HG03039 (cell line): ENCODE measurements around the gene LPCAT2.

Source experiments
- ATAC-seq: cut with Tn5 transposase; IDR thresholded peaks from one replicate; pipeline ENCODE4 v1.9.1; 2021; ENCODE audit warnings: mild to moderate bottlenecking, moderate library complexity; ENCODE audit not compliant: unreplicated experiment

Gene LPCAT2

DNA sequence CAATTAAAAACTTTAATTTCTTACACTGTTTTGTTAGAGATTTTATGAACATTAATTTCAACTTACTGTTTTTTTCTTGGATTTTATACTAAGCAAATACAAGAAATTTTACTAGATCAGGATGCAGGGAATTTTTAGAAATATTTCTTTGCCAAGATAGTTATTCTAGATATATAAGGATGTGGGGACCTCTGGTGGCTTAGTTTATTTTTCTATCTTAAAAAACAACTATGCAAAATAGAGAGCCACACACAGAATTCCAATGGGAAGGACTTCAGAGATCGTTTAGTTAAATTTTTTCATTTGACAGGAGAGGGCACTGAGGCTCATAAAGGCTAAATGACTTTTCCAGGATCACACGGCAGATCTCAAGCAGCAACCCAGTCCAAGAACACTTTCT lies 34.6 kb downstream of the LPCAT2 start:
- ATAC-seq, result no peak

DNA sequence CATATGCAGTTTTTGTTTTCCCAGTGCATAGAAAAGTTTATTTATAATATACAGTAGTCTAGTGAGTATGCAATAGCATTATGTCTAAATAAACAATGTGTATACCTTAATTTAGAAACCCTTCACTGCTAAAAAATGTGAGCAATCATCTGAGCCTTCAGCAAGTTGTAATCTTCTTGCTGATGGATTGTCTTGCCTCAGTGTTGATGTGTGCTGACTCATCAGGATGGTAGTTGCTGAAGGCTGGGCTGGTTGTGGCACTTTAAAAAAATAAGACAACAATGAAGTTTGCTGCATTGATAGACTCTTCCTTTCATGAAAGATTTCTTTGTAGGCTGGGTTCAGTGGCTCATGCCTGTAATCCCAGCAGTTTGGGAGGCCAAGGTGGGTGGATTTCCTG lies 43.7 kb downstream of the LPCAT2 start:
- ATAC-seq, result no peak

DNA sequence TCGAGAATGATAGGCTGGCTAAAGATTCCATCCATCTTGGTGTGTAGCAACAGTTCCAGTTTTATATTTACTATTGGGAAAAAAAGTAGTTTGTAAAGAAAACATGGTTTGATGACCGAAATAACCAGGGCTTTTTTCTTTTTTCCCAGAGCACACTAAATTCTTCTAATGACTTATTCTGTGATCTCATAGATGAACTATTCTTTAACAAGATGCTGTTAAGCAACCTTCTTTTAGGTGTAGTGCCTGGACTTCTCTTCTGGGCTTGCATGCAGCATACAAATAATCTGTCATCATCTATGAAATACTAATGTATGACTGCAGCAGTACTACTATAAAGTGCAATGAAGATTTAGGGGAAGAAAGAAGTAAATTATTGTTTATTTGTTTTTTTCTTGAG lies 46.6 kb downstream of the LPCAT2 start:
- no peak for ATAC-seq

DNA sequence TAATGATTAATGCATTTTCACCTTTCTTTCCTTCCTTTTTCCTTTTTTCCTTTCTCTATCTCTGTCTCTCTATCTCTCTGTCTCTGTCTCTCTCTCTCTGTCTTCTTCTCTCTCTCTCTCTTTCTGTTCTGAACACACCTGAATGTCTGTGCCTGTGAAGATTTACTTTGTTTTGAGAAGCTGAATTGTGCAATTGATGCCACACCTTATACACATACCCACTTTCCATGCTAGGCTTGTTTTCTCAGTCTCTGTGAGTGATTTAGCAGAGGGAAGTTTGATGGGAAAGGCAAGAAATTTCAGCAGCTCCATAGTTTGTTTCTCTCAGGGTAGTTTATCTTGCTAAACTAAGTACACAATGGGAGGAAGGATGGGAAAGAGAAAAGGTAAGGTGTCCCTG lies 48.3 kb downstream of the LPCAT2 start:
- ATAC-seq, result no peak

DNA sequence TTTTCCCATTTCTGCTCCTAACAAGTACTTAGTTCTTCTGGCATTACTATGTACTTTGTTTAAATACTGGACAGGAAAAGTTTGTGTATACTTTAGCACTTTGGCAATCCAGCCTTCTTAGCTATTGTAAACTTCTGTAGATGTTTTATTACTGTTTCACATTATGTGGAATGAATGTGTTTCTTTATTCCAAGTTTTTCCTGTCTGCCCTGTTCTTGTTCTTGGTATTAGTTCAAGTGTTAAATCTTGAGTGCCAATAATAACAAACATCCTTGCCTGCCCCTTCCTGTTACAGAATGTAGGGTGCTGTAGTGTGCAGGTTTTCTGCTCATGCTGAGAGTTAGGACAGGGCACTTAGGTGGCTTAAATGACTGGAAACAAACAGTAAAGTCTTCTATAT lies 50.4 kb downstream of the LPCAT2 start:
- no peak for ATAC-seq

DNA sequence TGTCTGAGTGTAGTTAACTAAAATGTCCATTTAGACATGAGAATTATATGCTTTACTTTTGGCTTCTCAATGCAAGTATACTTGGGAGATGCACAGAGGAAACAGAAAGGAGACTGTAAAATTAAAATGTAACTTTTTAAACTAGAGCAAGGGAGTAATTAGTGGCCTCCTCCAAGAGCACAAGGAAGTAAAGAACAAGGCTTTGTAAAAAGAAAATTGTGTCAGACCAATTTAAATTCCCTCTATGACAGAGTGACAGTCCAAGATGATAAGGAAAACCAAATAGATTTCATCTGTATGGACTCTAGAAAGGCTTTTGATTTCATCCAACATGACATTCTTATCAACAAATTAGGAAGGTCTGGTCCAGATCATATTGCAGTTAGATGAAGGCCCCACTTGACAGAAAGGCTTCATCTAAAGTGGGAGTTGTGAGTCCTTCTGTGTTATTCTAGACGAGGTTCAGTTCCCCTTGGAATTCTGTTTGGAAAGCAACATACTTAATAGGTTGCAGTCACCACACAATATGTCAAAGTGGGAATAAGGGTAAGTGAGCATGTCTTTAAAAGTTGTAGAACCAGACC lies 51.2 kb downstream of the LPCAT2 start:
- ATAC-seq, result no peak

DNA sequence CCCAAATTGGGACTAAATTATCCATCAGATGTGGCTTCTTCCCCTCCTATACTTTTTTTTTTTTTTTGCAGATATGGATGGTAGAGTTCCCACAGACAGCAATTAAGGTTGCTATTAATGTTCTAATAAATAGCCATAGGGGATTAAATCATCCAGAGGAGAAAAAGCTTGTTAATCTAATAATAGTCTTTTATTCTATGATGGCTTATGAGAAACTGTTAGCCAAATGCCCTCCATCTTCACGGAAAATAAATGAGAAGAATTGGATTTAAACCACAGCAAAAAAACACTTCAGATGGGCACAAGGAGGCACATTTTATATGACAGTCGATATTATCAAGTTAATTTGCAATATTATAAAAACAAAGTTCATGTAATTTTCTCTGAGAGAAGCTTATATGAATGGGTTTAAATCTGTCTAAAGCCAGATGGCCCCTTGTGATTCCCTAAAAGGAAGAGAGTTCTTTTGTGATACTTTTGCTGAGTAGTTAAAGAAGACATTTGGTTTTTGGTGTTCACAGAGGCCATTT lies 52.5 kb downstream of the LPCAT2 start:
- no peak for ATAC-seq

DNA sequence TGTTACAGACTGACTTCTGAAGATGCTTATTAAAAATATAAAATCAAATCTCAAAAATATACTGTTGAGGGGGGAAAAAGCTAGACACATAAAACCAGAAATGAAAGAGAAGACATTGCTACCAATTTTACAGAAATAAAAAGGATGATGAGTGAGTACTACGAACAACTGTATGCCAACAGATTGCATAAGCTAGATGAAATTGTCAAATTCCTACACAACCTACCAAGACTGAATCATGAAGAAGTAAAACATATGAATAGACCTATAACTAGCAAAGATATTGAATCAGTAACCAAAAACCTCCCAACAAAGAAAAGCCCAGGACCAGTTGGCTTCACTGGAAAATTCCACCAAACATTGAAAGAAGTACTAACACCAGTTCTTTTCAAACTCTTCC lies 54.1 kb downstream of the LPCAT2 start:
- no peak for ATAC-seq

DNA sequence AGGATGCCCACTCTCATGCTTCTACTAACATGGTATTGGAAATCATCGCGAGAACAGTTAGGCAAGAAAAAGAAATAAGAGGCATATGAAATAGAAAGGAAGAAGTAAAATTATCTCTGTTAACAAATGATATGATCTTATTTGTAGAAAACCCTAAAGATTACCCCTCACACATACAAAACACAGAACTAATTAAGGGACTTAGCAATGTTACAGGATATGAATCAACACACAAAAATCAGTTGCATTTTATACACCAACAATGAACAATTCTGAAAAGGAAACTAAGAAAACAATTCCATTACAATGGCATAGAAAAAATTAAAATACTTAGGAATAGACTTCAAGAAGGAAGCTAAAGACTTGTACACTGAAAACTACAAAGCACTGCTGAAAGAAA lies 54.9 kb downstream of the LPCAT2 start:
- no peak for ATAC-seq

DNA sequence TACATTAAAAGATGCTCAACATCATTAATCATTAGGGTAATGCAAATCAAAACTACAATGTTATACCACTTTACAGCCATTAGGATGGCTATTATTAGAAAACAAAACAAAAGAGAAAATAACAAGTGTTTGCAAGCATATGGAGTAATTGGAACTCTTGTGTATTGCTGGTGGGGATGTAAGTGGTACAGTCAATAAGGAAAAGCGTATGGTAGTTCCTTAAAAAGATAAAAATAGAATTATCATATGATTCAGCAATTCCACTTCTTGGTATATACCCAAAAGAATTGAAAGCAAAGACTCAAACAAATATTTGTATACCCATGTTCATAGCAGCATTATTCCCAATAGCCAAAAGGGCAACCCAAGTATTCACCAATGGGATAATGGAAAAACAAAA lies 56.2 kb downstream of the LPCAT2 start:
- ATAC-seq, result no peak

DNA sequence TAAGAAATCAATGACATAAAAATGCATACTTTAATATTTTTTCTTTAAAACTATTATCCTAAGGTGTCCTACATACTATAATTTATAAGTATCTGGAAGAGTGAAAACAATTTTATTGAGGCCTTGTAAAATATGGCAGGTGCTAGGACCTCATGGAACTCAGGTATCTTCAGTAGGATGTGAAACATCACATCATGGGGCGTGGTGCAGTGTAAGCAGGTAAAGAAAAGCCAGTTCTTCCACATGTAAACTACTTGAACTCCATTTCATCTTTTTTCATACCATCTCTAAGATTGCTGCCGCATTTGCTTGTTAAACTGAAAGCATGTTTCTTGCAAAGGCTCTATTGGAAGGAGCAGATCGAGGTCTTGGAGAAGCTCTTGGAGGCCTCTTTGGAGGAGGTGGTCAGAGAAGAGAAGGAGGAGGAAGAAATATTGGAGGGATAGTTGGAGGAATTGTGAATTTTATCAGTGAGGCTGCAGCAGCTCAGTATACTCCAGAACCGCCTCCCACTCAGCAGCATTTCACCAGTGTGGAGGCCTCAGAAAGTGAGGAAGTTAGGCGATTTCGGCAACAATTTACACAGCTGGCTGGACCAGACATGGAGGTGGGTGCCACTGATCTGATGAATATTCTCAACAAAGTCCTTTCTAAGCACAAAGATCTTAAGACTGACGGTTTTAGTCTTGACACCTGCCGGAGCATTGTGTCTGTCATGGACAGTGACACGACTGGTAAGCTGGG lies 57.7 kb downstream of the LPCAT2 start, which contains the start of gene CAPNS2:
TSS of gene CAPNS2 (plus strand) at position 253 of the 744 bp plus-strand sequence. CDS start at position 326, 73 bp downstream.
- ATAC-seq, result no peak

DNA sequence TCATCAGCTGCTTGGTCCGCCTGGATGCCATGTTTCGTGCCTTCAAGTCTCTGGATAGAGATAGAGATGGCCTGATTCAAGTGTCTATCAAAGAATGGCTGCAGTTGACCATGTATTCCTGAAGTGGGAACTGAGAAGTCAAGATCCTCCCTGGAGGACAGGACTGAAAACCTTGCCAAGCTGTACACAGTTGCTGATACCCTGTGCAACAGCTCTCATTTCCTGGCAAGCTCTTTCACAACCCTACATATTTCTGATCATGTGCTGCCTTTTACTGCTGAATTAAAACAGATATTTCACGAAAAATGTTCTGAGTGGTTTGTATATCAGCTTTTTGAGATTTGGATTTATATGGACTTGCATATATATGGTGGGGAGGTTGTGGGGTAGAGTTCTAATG lies 58.5 kb downstream of the LPCAT2 start:
- ATAC-seq, result no peak

DNA sequence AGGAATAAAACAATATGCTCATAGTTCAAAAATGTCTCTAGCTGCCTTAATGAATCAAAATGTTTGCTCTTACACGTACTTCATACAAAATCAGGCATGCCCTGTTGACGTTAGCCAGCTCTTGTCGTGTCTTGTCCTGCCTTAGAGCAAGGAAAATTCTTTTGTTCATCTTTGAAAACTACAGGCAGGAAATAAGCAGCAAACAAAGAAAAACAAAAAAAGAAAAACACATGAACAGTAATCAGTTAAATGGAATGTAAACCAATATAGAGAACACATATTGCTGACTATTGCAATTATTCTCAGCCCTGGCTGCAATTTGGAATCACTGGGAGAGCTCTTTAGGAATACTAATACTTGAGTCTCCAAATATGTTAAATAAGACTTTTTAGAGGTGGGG lies 59.3 kb downstream of the LPCAT2 start:
- ATAC-seq, result no peak

DNA sequence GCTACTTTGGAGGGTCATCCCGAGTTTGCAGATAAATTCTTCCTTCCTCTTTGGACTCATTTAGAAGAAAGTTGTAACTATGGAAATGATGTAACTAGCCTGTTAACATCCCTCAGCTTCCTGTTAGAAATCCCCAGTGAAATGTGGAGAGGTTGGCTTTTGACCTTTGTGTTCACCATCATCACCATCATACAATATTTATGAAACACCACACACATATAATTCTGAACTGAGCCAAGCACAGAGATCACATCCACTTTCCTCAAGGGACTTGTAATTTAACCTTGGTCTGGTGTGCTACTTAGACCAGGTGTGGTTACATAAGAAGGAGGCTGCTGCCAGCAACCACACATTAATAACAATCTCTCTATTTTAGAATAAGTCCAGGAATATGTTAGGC lies 60.2 kb downstream of the LPCAT2 start:
- no peak for ATAC-seq

DNA sequence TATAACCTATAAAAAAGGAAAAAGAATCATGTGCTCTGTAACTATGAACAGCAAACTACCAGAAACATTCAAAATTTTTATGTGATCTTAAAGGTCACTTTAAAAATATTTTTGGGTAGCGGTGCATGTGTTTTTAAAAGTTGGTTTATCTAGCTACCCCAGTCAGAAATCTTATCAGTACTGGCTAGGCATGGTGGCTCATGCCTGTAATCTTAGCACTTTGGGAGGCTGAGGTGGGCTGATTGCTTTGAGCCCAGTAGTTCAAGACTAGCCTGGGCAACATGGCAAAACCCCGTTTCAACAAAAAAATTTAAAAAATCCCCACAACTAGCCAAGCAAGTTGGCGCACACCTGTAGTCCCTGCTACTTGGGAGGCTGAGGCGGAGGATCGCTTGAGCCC lies 61.3 kb downstream of the LPCAT2 start:
- no peak for ATAC-seq

DNA sequence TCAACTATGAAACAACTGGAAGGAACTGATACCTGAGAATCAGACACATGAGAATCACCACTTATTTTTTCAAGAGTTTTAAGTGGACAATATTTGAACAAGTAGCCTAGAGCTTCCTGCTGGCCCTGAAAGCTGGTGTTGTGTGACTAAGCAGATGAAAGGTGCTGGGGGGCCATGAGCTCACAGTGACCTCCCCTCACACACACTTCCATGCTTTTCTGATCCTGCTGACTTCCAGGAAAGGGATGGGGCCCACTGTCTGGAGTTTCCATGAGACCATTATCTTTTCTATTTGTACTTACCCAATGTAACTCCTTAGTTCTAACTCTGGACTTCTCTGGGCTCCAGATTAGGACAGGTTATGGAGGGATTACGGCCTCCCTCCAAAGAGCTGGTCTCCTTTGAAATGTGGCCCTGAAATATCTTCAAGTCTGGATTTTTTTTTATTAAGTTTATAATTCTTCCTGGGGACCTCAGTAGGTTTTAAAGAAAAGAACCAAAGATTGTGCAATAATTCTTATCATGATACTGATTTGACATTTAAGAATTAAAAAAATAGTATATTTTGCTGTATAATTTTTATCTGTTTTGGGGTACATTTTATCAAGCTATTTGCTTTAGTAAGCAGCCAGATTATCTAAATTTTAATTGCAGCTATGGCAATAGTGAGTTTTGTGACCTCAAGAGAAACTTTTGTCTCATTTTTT lies 62.5 kb downstream of the LPCAT2 start:
- ATAC-seq, result no peak

DNA sequence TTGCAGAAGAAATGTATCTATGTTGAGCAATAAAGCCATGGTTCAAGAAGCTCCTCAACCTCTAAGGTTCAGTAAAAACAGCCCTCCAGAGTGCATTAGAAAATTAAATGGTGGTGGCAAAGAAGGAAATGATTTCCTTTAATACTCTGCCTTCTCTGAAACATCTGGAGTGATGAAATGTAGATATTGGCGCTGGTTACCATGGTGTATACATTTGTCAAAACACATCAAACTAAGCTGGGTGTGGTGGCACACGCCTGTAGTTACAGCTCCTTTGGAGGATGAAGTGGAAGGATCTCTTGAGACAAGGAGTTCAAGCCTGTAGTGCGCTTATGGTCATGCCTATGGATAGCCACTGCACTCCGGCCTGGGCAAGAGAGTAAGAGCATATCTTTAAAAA lies 63.6 kb downstream of the LPCAT2 start:
- ATAC-seq, result no peak

DNA sequence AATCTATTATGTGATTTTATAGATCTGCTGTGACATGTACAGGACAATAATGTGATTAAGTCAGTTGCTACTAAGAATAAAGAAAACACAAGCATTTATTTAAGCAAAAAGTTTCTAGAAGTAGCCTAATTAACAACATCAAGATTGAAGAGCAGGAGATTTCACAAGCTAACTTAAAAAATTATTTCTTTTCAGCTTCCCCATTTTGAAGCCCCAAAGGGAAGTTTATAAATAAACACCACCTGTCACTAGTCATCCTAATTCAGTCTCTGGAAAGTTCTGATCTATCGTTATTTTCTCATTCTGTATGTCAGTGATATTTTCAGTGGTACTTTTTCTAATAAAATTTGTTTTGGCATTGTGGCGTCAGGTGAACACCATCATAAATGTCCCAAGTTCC lies 65.9 kb downstream of the LPCAT2 start:
- no peak for ATAC-seq

DNA sequence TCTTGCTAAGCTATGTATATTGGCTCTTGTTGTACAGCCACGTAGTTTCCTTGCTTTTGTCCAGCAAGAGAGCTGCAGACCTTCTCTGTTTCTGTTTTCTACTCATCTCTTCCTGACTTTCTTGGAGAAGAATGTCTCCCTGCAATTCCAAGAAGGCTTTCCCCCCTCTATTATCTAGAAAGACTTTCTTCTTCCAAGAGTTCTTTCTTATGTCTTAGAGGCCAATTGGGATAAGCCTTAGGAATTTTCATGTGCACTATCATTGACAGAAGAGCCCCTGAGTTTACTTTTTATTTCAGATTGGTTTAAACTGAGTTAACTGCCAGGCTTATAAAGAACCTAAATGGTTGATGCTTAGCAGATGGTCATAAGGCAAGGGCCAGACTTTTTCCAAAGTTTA lies 66.6 kb downstream of the LPCAT2 start:
- ATAC-seq, result no peak

DNA sequence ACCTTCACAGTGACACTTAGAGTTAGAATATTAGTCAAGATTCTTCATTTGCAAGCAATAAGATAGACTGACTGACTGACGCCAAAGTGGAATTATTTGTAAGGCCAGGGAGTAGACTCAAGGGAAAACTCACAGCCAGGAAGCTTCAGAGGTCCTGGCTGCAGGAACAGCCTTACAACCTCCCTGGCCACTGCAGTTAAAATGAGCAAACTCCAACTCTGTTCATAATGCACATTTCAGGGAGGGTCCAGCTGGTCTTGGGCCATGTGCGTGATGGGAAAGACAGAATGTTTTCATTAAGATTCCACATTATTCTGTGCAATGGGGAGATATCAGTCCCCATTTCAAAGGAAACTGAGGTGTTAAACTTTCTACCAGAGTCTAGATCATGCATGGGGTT lies 67.5 kb downstream of the LPCAT2 start:
- ATAC-seq, result no peak

DNA sequence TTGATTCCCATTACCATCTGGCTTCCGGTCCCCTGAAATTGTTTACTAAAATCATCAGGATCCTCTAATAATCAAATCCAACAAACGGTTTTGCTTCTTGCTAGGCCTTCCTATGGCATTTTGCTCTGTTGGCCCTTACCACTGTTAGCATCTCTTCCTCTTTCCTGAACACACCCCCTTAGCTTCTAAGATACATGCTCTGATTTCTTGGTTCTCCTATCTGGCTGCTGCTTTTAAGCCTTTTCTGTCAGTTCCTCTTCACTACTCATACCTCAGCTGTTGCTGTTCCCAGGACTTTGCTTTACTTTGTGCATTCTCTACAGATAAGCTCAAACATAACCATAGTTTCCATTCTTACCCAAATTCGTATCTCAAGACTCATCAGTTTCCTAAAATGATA lies 69.0 kb downstream of the LPCAT2 start:
- no peak for ATAC-seq

DNA sequence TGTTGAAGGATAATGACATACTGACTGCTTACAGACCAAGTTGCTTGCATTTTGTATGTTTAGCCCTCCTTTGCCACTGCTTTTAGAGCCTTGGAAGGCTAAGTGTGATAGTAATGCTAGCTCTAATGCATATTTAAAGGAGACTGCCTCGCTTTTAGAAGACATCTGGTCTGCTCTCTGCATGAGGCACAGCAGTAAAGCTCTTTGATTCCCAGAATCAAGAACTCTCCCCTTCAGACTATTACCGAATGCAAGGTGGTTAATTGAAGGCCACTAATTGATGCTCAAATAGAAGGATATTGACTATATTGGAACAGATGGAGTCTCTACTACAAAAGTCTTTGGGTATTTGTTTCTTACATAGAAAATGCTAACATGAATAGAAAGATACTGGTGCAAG lies 76.8 kb downstream of the LPCAT2 start:
- ATAC-seq, result no peak
